ENCODE data around the gene DLX6.
A peak's percentile ranks its signal among the peaks of the same experiment; 100 is the strongest.

The DLX6 gene

DNA sequence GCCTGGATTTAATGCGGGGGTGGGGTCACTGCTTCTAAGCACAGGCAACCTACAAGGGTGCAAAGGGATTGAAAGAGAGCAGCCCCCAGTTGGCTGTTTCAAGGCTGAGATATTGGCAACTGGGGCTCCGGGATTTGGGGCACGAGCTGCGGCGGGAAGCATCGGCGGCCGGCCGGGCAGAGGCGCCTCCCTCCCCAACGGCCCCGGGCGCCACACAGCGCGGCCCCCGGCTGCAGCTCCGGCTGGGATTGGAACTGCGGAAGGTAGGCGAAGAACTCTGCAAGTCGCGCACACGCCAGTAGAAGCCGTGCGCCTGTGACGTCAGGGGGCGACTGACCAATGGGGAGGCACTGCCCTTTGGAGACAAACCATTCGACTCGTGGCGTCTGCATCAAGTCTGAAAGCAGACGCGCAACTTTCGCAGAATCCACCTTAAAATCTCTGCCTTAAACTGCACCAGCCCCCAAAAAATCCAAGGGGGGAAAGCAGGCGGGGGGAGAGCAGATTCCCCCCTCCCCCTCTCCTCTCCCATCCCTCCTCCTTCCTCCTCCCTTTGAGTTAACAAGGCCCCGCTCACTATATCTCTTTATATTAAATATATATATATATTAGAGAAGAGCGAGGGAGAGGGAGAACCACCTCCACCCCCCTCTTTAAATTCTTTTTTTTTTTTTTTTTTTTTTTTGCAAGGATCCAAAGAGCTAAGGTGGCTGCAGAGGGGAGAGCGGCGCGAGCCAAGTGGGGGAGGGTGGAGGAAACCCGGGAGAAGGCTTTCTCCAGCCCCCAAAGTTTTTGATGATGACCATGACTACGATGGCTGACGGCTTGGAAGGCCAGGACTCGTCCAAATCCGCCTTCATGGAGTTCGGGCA is at the start of gene DLX6:
DLX6 (plus strand) TSS at position 371 of the 872 bp plus-strand sequence; CDS start at position 796, 425 bp downstream.
- DNase-seq (ENCODE audit: low read depth), result peak; percentile 16

DNA sequence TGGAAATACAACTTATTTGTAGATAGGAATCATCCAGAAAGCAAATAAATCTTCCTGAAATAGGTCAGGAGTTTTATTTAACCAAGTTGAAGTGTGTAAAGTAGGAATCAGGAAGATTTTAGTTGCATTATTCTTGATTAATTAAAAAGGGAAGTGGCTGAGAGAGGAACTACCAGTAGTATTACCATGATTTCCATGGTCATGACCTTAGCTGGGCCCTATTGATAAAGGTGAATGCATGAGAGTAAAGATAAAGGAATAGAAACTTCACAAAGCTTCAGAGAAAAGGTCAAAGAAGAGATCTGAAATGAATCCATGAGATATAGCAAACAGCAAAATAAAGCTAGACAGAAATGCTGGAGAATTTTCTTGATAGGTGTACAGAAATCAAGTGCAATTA is 46.2 kb upstream of the DLX6 start:
- no peak for DNase-seq (ENCODE audit: low read depth)

DNA sequence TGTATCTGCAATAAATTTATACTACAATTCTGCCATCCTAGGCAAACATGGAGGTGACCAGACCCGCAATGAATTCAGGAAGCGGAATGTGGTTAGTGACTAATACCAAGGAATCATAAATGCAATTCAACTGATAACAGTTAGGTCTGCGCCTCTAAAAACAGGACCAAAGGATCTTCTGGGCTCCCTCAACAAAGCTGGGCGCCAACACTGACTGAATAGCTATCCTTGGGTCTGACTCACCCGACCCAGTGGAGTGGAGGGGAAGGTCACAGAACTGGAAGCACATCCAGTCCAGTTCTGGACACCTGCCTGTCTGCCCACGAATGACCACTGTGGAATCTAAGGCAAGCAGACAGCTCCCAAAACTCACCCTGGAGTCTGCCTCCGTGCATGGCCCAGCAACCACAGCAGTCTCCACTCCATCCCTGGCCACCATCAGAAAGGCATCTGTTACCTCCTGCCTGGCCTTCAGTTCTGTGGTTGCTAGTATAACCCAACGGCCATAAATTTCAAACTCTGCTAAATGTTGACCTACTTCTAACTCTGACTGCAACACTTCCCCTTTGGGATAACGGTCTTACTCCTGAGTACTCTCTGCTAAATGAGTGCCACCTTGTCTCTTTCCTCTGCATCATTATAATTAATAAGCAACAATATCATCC is 43.0 kb upstream of the DLX6 start:
- no peak for DNase-seq (ENCODE audit: low read depth)

DNA sequence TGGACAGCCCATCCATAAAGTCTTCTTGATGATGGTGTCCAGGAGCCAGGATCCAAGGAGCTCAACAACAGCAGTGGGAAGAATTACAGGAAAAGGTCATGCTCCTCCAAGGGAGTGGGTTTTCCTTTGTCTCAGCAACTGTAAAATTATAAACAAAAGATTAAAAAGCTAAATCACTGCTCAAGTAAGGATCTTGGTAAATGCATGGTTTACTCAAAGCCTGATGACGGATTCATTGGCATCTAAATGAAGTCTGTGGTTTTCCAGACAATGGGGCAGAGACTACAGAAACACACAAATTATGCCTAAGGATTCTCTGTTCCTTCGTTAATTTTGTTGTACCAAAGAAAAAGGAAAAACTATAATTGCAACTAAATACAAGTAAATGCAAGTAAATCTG is 36.4 kb upstream of the DLX6 start:
- no peak for DNase-seq (ENCODE audit: low read depth)

DNA sequence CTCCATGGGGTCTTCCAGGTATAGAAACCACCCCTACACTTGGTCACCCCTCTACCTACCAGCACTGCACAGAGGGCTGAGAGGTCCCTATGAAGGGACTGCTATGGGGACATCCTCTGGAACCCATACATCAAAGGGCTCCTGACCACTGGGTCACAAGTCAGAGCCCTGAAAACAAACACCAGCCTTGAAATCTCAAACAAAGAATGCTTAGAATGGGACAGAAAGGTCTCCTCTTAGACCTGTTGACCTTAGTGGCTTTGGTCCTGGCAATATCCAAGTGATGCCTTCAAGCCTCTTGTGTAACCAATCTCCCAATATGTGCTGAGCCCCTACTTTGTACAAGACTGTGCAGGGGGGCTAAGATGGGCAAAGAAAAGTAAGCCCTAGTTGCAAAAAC is 34.6 kb upstream of the DLX6 start:
- DNase-seq (ENCODE audit: low read depth), result no peak

DNA sequence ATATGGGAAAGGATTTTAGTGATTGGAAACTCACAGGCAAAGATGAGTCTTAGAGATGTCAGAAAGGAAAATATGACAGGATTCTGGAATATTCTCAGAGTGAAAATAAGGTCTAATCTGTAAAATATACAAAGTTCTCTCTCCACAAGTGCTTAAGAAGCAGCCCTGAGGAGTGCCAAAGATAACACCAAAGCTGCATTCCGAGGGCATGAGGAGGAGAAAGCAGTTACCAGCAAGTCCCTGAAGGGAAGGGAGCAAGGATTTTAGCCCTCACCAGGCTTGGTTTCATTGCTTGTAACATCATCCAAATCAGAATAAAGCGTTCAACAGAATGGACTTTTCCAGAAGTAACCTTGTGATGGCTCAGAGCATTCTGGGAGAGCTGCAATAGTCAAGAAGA is 31.4 kb upstream of the DLX6 start:
- no peak for DNase-seq (ENCODE audit: low read depth)

DNA sequence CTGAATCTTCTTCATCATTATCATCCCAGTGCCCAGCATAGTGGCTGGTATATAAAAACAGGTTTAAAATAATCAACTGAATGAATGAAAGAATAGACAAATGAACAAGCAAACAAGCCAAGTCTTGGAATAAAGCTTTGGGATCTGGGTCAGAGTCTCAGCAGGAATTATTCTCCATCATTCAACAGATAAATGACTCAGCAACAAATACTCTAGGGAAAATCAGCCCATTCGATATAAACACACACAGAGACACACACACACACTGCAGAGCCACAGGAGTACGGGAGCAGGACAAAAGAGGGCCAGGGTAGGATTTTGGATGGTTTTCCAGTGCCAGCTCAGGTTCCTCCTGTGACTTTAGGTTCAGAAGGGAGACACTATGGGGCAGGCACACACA is 29.2 kb upstream of the DLX6 start:
- DNase-seq (ENCODE audit: low read depth), result no peak

DNA sequence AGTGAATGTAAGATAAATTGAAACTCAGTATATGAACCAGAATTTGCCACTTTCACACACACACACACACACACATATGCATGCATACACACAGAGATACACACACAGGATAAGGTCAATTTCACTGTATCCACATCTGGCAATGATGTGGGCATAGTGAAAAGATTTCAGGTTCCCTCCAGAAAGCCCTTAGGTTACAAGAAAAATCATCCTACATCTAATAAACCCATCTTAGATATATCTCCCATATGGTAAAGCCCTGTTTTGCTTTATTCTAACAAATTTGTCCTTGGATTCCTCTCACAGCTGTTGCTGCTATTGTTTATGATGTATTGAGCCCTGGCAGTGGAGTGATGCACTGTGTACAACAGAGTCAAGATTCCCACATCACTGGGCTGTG is 27.9 kb upstream of the DLX6 start:
- DNase-seq (ENCODE audit: low read depth), result no peak

DNA sequence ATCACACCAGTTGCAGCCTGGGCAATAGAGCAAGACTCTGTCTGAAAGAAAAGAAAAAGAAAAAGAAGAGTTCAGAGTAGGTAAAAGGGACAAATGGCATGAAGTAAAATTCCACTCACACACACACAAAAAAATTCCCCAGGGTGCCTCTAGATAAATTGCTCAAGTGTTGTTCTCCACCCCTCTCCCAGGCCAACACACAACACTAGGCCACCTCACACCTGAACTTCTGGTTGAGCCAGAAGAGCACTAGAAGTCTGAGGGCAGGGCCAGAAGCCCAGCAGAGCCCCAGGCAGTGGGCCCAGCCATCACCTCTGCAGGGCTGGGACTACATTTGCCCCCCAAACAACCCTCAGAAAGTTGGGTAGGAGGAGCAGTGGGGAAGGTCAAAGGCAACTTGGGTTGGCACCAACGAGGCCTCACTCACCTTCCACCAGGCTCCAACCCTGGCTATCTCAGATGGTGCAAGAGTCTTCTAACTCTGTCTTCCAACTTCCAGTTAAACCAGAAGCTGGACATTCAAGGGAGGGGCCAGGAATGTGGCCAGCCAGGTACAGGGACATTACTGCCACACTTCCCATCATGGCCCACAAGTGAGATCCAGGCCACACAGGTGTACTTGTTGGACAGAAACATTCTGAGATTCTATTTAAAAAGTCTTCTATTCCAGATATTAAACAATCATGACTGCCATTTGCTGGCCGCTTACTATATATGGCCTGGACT is 25.6 kb upstream of the DLX6 start:
- no peak for DNase-seq (ENCODE audit: low read depth)

DNA sequence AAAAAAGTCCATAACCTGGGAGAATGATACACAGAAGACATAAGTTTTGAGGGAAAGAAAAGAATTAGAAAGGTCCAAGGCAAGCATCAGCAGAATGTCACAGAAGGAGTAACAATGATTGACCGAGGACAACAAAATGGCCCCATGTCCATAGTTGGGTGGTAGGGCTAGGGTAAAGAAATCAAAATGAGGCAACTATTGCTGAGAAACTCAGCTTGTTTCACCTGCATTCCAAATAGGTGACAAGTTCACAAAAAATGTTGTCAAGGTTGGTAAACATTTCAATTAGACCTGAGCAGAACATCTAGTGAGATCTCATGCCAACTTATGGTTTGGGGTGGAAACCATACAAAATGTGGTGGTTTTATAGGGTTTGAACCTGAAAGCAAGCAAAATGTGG is 22.8 kb upstream of the DLX6 start:
- no peak for DNase-seq (ENCODE audit: low read depth)

DNA sequence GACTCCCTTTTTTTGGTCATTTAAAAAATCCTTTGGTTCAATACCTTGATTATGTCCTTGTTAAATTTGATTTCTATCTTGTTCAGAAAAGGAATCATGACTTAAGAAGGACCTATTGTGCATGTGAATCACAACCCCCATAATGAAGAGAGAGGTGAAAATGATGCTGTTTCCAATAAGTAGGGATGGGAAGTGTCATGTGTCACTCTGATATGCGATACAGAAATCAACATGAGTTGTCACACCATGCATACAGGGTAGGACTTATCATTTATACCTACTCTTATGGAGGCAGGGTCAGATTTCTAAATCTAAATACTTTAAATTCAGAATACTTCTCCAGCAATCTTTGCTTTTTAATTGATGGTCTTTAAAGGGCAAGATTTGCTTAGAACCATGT is 19.4 kb upstream of the DLX6 start:
- DNase-seq (ENCODE audit: low read depth), result no peak

DNA sequence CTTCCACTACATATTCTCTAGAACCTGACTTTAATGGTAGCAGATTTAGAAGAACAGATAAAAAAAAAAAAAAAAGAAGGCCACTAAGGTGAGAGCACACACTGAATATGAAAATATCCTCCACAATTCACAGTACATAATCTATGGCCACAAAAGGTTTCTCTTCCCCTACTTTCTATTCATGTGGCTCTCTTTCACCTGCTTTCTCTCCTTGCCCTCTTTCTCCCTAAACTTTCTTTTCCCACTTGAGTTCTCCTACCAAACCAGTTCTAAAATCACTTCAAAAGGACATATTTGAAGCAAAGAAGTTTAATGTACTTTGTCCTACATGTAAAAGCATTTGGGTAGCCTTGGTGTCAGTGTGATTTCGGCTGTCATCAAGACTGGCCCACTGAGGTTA is 18.5 kb upstream of the DLX6 start:
- DNase-seq (ENCODE audit: low read depth), result no peak

DNA sequence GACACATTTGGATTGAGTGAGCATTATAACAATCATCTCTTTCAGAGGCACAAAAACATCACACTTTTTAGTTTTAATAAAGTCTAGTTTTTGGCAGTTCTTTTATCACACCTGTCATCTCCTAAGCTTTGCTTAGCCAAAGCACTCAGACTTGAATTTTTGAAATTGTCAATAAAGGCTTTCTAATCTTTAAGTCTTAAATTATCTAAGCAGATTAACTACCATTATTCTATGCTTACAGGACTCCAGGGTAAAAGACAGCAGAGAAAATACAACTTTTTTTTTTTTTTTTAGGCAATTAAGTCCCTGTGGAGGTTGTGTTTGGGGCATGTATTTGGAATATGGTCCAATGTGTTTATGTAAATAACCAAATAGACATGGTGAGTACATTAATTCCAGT is 17.6 kb upstream of the DLX6 start:
- no peak for DNase-seq (ENCODE audit: low read depth)

DNA sequence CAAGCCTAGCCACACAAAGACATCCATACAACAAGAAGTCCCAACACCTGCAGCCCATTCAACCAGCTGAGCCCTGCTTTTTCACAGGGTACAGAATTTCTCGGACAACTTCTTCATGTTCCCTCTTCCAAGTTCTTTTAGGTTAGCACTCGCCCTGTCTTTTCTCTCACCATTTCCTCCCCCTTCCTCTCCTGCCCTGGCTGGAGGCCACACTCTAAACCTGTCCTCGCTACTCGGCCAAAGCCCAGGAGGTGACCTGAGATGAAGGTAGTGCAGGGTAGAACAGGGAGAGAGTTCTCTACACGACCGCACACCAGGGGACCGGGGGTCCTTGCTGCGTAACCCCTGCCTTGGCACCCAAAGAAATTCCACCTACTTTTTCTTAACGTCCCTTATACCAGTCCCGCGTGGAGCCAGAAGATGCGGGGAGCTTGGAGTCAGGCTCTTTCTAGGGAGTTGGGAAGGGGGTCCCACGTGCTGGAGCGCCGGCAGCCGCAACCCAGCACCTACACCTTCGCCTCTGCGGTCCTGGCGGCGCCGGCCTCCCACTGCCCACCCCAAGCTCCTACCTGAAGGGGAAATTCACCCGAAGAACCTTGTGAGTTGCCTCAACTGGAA is 16.0 kb upstream of the DLX6 start:
- no peak for DNase-seq (ENCODE audit: low read depth)

DNA sequence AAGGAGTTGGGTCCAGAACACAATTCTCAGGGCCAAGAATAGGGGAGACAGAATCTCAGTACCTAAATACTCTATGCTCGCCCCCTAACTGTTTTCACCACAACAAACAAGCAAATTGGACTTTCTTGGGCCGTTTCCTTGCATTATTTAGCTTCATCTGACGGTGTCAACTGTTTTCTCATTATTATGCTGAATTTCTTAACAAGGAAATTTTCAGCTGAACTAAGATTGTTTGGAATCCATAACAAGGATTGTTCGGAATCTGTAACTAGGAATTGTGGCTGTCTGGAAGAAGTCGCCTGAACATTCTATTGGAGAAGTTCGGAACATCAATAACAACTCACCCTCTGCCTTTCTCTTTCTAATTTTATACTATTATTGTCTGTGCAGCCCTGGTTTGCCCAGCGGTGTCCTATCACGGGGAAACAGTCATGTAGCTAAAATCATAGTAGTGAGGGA is 15.5 kb upstream of the DLX6 start:
- DNase-seq (ENCODE audit: low read depth), result no peak

DNA sequence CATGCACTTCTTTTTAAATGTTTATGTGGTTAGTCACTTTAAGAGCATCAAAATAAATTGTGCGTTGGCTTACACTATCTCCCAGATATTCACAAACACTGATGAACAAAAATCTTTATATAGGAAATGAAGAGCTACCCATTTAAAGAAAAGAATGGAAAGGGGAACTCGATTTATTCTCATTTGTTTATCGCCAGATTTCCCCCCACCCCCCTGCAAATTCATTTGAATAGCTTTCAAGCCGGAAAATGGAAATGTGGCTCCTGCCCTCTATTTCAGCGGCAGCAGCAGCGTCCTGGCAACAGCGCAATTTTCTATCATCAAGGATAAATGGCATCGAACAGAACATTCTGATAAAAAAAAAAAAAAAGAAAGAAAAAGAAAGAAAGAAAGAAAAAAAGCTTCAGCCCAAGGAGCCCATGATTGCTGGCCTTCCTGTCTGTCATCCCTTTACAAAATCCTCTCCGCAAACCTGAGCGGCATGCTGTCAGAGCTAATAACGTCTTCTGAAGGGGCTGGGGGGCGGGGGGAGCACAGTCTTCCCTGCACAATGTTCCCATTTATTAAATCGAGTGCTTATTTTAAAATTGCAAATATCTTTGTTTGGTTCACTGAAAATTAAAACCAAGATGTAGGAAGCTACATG is 13.7 kb upstream of the DLX6 start:
- DNase-seq (ENCODE audit: low read depth), result no peak

DNA sequence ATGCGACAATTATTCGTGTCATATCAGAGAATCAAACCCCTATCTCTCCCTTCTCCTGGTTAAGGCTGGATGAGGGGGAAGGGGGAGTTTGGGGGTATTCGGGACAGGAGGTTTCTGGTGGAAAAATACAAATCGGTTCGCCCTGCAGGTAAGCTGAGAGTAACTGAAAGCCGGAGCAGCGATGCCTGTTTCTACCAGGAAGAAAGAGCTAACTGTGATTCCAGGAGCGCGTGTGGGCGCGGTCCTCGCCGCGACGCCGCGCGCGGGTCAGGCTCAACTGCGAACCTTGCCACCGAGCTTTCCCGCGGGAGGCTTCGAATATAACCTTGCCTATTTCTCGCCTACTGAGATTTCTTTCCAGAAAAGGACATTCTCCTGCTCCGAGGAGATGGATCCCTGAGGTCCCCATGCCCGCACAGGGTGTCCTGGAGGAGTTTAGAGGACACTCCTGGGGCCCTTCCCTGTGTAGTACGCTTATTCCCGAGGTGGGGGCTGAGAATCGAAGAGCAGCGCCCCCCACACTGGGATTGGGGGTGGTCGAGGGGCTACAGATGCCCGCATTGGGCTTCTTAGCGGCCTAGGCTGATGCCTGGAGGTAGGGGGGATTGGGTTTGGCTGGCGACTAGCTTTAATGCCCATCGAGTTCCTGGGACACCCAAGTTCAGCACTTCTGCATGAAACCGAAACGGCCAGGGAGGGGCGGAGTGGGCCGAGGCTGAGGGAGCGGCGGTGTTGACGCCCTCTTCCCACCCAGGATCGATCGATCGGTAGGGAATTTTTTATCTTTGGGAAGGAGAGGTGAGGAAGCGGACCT is 13.0 kb upstream of the DLX6 start:
- DNase-seq (ENCODE audit: low read depth), result no peak

DNA sequence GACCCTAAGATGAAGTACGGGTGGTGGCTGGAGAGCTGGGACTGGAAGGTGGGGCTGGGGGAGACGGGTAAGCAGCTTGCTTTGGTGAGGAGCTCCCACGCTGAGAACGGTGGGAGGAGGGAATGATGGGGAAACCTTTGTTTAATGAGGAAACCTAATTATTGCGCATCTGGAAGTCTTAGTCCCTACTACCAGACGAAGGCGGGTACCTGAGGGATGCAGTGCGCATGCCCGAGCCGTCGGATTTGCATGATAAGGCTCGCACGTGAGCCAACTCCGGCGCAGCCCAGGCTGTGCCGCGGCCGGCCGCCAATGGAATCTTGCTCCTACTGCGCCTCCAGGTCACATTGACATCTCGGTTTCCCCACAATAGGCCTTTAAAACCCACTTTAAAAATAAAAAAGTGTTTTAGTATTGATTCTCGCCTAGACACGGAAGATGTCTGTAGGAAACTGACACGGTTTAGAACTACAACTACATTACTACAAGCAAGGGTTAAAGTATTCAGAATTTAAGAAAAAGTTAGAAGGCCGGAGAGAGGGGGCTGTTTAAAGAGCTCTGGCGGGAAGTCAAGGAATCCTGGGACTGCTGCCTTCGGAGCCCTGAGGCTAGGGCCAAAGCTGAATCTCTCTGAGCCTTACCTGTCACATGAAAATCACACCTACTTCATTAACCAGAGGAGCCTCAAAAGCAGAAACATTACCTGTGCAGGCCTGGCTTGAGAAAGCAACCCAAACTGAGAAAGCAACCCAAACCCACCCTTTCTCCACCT is 12.1 kb upstream of the DLX6 start:
- DNase-seq (ENCODE audit: low read depth), result no peak

DNA sequence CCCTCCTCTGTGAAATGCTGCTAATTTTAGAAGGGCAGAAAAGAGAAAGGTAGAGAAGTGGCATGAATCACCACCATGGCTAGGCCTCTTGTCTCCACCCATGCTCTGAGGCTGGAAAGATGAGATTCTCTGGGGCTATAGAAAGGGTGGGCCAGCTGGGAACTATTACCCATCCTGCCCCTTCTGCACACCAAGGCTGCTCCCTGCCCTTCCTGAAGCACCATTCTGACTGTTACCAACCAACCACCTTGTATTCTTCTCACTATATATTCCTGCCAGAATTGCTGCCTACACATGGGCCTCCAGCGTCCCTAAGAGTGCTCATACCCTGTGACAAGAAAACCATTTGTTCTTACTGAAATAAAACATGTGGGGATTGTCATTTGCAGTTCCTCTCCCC is 11.4 kb upstream of the DLX6 start:
- DNase-seq (ENCODE audit: low read depth), result no peak

DNA sequence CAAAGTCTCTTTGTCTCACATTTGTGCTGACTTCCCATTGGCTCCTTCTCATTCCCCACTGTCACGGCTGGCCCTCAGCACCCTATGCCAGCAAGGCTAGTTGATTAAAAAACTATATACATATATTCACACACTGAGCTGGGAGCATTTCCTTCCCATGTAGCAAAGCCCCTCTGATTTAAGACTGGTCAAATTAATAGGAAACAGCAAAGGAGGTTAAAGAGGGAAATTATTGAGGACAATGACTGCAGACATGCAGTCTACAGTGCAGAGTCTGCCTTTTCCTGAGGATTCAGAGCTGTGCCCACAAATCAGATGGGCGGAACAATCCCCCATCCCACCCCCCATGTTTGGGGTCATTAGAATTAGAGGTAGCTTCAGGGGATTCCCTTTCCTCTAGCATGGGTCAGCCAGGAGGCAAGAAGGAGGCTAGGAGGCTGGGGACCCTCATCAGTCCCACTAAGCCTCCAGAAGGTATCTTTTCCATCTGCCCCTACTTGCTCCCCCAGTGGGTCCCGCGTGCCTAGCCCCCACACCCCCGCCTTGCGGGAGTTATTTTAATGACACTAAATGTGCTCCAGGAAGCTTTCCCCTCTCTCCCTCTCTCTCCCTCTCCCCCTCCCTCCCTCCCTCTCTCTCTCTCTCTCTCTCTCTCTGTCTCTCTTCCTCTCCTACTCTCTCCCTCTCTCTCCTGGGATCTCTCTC is 9.8 kb upstream of the DLX6 start:
- no peak for DNase-seq (ENCODE audit: low read depth)

All from amniotic epithelial cell (primary cell).